Measurements from ENCODE around the gene BRI3BP. TPM values are rescaled to one million over a fixed set of nuclear protein-coding genes. Genes with fewer than 3 reads are reported as not detected.
A peak's percentile ranks its signal among the peaks of the same experiment; 100 is the strongest.

Gene BRI3BP
- polyA plus RNA-seq, 3 donors: 4.4 to 6.9 (median 5.0) TPM

DNA sequence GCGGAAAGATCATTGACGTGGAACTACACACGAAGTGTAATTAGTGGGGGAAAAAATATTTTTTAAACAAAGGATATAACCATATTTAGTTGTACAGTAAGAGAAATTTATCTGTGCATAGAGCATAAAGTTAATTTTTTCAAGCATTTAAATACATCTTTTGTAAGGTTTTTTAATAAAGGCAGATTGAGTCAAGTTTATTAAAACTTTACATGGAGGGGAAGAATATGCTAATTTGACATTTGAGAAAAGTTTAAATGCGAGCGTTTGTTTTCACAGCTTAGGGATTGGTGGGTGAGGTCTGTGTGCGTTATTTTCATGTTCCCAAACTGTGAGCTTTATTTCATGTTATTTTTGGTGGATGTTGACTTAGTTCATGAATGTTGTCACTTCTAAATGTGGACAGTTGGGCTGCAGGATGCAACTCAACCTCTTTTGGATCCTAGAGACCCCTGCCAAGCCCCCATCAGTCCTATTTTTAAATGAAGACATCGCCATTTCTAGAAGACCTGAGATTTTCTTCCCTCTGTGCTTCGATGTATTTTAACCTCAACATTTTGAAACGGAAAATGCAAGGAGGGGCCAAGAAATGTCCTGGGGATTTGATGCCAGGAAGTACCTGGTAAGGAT is 32.3 kb downstream of the BRI3BP start:
- H2AFZ ChIP-seq (ENCODE audit: insufficient read depth, low read depth, low read length, poor library complexity, severe bottlenecking): no peak overlapping the region
- no peaks in the 10 kb centered on the region for H3K79me2 ChIP-seq (ENCODE audit: insufficient read depth, low read length)
- Mint-ChIP-seq H3K4me1 (peaks cover 3% of the 10 kb centered on the region), H3K4me3 (no peak overlapping the region), H3K36me3 (peaks cover 36 to 70% of the 10 kb centered on the region in 2 donors), H3K27me3 (ENCODE audit: low read depth in 3 of 3) (no peaks in the 10 kb centered on the region), H3K9me3 (peaks cover 0 to 8% (median 0%) of the 10 kb centered on the region in 7 donors), H3K27ac (peak overlapping the region in 1 of 7 donors; percentile 48)
- DNase-seq: no peak
- no peaks in the 10 kb centered on the region for H3K4me1 ChIP-seq (ENCODE audit: control insufficient read depth in 1 of 2, insufficient read depth in 2 of 2, low read length in 2 of 2)
- H3K9me3 ChIP-seq (replicated peaks in 1 of 2; ENCODE audit: control insufficient read depth in 1 of 2, insufficient read depth in 1 of 2, low read length in 2 of 2): peaks cover 0 to 5% of the 10 kb centered on the region in 2 donors
- H3K27me3 ChIP-seq (ENCODE audit: control insufficient read depth in 2 of 2, insufficient read depth in 2 of 2, low read length in 2 of 2): no peaks in the 10 kb centered on the region
- no peak overlapping the region for H3K9ac ChIP-seq (ENCODE audit: insufficient read depth, low read length, poor library complexity, severe bottlenecking)
- peaks cover 16 to 59% of the 10 kb centered on the region in 2 donors for H3K36me3 ChIP-seq (replicated peaks in 1 of 2; ENCODE audit: control insufficient read depth in 1 of 2, insufficient read depth in 2 of 2, low read length in 2 of 2)
- TF ChIP-seq, protein P1, sequence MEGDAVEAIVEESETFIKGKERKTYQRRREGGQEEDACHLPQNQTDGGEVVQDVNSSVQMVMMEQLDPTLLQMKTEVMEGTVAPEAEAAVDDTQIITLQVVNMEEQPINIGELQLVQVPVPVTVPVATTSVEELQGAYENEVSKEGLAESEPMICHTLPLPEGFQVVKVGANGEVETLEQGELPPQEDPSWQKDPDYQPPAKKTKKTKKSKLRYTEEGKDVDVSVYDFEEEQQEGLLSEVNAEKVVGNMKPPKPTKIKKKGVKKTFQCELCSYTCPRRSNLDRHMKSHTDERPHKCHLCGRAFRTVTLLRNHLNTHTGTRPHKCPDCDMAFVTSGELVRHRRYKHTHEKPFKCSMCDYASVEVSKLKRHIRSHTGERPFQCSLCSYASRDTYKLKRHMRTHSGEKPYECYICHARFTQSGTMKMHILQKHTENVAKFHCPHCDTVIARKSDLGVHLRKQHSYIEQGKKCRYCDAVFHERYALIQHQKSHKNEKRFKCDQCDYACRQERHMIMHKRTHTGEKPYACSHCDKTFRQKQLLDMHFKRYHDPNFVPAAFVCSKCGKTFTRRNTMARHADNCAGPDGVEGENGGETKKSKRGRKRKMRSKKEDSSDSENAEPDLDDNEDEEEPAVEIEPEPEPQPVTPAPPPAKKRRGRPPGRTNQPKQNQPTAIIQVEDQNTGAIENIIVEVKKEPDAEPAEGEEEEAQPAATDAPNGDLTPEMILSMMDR (IDR thresholded peaks at IDR 0.05): no peak
- intact Hi-C loops (cut with micrococcal nuclease): loop anchor here in 1 of 2 donors (2.0 kb wide), 1 partner anchor 47 kb away; no protein-coding TSS in a partner anchor
- H3K4me3 ChIP-seq (replicated peaks in 1 of 3; ENCODE audit: low read depth in 2 of 3, low read length in 3 of 3): no peak overlapping the region
- WGBS (ENCODE audit: insufficient coverage): 93% methylated on average over 3 of the region's 9 CpGs
- no peak overlapping the region for H3K27ac ChIP-seq (ENCODE audit: low read depth in 1 of 2, low read length in 2 of 2)
- H3K4me2 ChIP-seq (replicated peaks; ENCODE audit: extremely low read depth, low read length, poor library complexity, severe bottlenecking): no peak overlapping the region
- no peaks in the 10 kb centered on the region for H4K20me1 ChIP-seq (ENCODE audit: insufficient read depth, low read length)

DNA sequence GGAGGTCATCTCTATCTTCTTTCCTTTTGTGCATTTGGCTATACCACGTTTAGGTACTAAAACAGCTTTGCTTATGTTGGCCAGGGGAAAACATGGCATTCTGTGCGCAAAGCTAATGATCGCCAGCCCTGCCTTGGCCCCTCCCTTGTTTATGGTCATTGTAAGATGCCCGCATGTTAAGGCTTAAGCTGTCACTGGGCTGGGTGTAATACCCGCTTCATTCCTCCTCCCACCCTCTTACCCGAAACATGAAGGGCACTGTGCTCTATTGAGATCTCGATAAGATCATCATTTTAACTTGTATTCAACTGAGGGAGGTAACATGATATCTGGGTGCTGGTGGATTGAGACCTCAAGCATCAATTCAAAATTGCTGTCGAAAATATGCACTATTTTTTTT is 34.7 kb downstream of the BRI3BP start:
- no peaks in the 10 kb centered on the region for H3K4me1 ChIP-seq (ENCODE audit: control insufficient read depth in 1 of 2, insufficient read depth in 2 of 2, low read length in 2 of 2)
- no peaks in the 10 kb centered on the region for H3K9me3 ChIP-seq (replicated peaks in 1 of 2; ENCODE audit: control insufficient read depth in 1 of 2, insufficient read depth in 1 of 2, low read length in 2 of 2)
- no peaks in the 10 kb centered on the region for H4K20me1 ChIP-seq (ENCODE audit: insufficient read depth, low read length)
- peaks cover 30 to 64% of the 10 kb centered on the region in 2 donors for H3K36me3 Mint-ChIP-seq
- no peaks in the 10 kb centered on the region for H3K27me3 Mint-ChIP-seq (ENCODE audit: low read depth in 3 of 3)
- DNase-seq: no peak
- H3K9ac ChIP-seq (ENCODE audit: insufficient read depth, low read length, poor library complexity, severe bottlenecking): no peak overlapping the region
- no peaks in the 10 kb centered on the region for H3K4me1 Mint-ChIP-seq
- no peak overlapping the region for H3K4me3 Mint-ChIP-seq
- H3K9me3 Mint-ChIP-seq: no peaks in the 10 kb centered on the region
- TF ChIP-seq, protein P1 (IDR thresholded peaks at IDR 0.05): no peak
- no peak overlapping the region for H3K27ac ChIP-seq (ENCODE audit: low read depth in 1 of 2, low read length in 2 of 2)
- no peaks in the 10 kb centered on the region for H3K79me2 ChIP-seq (ENCODE audit: insufficient read depth, low read length)
- intact Hi-C loops (cut with micrococcal nuclease): no loop called here
- H3K27me3 ChIP-seq (ENCODE audit: control insufficient read depth in 2 of 2, insufficient read depth in 2 of 2, low read length in 2 of 2): no peaks in the 10 kb centered on the region
- WGBS (ENCODE audit: insufficient coverage): 100% methylated on average over 2 of the region's 8 CpGs
- H3K4me3 ChIP-seq (replicated peaks in 1 of 3; ENCODE audit: low read depth in 2 of 3, low read length in 3 of 3): no peak overlapping the region
- peaks cover 12 to 47% of the 10 kb centered on the region in 2 donors for H3K36me3 ChIP-seq (replicated peaks in 1 of 2; ENCODE audit: control insufficient read depth in 1 of 2, insufficient read depth in 2 of 2, low read length in 2 of 2)
- peak overlapping the region in 1 of 7 donors; percentile 18 for H3K27ac Mint-ChIP-seq
- H3K4me2 ChIP-seq (replicated peaks; ENCODE audit: extremely low read depth, low read length, poor library complexity, severe bottlenecking): no peak overlapping the region
- H2AFZ ChIP-seq (ENCODE audit: insufficient read depth, low read depth, low read length, poor library complexity, severe bottlenecking): no peak overlapping the region
